Muscle of back (tissue), 11 donors: Measurements from ENCODE around the gene ZNF582. TPM values are rescaled to one million over a fixed set of nuclear protein-coding genes. Genes with fewer than 3 reads are reported as not detected.
A peak's percentile ranks its signal among the peaks of the same experiment; 100 is the strongest.
"Not testable (repeated sequence)": the region's sequence is repeated elsewhere in the genome, so short reads cannot be mapped to it uniquely, and the experiment has no call there.

Experiments used
- DNase-seq, 3 donors: peaks; one replicate each; pipeline versions ENCODE4 v3.0.0 to v3.0.0-alpha.2; 2013
- polyA plus RNA-seq, 10 donors: library from polyadenylated mRNA; unstranded; fragments of 120-200 nt; gene quantifications; one replicate each; pipeline ENCODE4 v1.2.1, GENCODE V29; 2013; ENCODE audit not compliant: insufficient read length in 10 of 10

Gene ZNF582
- polyA plus RNA-seq, 10 donors = 3.6 to 6.5 (median 5.2) TPM

- no peak for DNase-seq
Measured at GRCh38 chr19:56356944-56357343, 36.4 kb downstream of the ZNF582 start.

GRCh38 chr19:56355517-56355916 is 37.8 kb downstream of the ZNF582 start:
- DNase-seq = no peak

DNA sequence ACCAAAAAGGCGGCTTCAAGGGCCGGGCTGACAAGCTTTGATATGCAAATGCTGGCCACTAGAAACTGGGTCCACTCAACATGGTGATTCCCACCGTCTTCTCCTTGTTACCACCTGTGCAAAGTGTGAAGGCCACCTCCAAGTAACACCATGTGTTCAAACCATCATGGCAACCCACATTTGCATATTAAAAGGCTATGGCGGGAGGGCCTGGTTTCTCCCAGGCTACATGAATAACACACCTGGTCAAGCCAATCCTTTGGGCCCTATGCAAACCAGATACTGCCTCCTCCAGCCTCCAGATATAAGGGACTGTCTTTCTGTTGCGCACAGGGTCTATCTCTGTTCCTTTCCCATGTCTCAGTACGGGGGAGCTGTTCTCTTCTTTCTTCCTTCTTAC is 42.1 kb downstream of the ZNF582 start:
- no peak for DNase-seq

DNA sequence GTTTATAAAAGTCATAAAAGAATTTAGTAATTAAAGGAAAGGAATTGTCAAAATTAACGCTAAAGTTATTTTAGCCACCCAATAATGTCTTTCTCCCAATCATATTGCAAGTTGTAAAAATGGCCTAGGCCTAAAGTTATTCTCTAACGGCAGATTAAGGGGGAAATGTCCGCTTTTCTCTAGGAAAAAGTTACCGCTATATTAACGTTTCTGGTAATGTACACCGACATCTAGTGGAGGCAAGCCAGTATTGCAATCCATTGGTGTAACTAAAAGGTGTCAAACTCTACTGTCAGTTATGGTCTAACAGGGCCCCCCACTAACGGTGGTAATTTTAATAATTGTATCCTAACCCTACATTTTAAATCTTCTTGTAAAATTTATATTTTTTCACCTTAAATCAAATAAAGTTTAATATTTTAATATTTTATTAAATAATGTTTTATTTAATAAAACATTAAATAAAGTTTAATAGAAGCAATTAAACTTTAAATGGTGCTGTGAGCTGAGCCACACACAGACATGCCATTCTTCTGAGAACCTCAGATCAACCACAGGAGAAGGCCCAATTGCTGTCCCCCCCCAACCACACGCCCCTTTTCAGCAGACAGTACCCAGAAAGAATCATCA is 42.8 kb downstream of the ZNF582 start:
- DNase-seq = peak; percentile 38 to 63 (median 43)

- no peak for DNase-seq
Measured at GRCh38 chr19:56348289-56348877, 45.0 kb downstream of the ZNF582 start.

DNA sequence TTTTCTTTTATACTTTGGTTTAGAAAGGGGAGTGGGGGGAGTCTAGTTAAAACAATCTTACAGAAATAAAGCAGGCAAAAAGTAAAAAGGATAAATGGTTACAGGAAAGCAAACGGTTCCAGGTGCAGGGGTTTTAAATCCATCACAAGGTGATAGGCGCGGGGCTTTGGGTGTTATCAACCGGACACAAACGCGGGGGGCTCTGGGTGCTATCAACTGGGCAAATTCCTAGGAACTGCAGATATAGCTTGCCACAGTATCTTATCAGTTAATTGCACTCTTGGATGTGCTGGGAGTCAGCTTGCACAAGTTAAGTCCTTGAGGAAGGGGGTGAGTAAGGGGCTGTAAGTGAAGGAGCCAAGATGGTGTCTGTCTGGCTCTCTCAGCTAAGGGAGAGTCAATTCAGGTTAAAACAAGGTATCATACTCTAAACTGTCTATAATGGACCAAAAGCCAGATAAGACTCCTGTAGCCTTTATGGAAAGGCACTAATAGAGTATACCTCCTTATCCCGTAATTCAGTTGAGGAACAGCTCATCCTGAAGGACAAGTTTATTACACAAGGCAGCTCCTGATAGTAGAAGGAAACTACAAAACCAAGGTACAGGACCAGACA is 46.1 kb downstream of the ZNF582 start:
- DNase-seq = no peak

- no peak for DNase-seq
Measured at GRCh38 chr19:56341948-56342347, 51.4 kb downstream of the ZNF582 start.

DNA sequence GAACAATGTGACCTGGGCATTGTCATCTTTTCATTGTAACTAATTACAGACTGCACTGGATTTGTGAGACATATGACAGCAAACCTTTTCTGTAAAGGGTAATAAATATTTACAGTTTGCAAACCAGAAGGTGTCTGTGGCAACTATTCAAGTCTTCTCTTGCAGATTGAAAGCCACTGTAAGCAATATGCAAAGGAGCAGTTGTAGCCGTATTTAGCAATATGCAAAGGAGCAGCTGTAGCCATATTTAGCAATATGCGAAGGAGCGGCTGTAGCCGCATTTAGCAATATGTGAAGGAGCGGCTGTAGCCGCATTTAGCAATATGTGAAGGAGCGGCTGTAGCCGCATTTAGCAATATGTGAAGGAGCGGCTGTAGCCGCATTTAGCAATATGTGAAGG is 54.3 kb downstream of the ZNF582 start:
- not testable (repeated sequence) for DNase-seq

DNA sequence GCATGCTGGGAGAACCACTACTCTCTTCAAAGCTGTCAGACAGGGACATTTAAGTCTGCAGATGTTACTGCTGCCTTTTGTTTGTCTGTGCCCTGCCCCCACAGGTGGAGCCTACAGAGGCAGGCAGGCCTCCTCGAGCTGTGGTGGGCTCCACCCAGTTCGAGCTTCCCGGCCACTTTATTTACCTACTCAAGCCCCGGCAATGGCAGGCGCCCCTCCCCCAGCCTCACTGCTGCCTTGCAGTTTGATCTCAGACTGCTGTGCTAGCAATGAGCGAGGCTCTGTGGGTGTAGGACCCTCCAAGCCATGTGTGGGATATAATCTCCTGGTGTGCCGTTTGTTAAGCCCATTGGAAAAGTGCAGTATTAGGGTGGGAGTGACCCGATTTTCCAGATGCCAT is 56.3 kb downstream of the ZNF582 start:
- DNase-seq = not testable (repeated sequence)

DNA sequence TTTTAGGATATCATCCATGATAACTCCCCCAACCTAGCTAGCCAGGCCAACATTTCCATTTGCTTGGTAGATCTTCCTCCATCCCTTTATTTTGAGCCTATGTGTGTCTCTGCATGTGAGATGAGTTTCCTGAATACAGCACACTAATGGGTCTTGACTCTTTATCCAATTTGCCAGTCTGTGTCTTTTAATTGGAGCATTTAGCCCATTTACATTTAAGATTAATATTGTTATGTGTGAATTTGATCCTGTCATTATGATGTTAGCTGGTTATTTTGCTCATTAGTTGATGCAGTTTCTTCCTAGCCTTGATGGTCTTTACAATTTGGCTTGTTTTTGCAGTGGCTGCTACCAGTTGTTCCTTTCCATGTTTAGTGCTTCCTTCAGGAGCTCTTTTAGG is 58.0 kb downstream of the ZNF582 start:
- DNase-seq = not testable (repeated sequence)

- peak in 1 of 3 donors; percentile 12 for DNase-seq
Measured at GRCh38 chr19:56333506-56333905, 59.8 kb downstream of the ZNF582 start.

Other genes with a start within 250 kb of the ZNF582 start
- gene GALP, start 217.5 kb downstream of the ZNF582 start, polyA plus RNA-seq = not detected
- gene ZSCAN5B, start 195.8 kb downstream of the ZNF582 start, polyA plus RNA-seq = not detected
- not detected for gene ZSCAN5C, start 191.3 kb downstream of the ZNF582 start, polyA plus RNA-seq
- gene EDDM13, start 120.8 kb downstream of the ZNF582 start, polyA plus RNA-seq = 1 to 10 TPM in 7 of 10 donors, under 1 TPM in 3; 0.44 to 2.7 (median 1.3) TPM
- gene ZSCAN5A, start 78.7 kb downstream of the ZNF582 start, polyA plus RNA-seq = 1 to 10 TPM; 5.1 to 9.2 (median 7.0) TPM
- 10 to 100 TPM in 1 of 10 donors, 1 to 10 TPM in 9; 6.2 to 10.5 (median 7.3) TPM for gene ZNF583, start 10.8 kb upstream of the ZNF582 start, polyA plus RNA-seq
- gene ZNF667, start 83.8 kb upstream of the ZNF582 start, polyA plus RNA-seq = 10 to 100 TPM in 6 of 10 donors, 1 to 10 TPM in 4; 6.6 to 16.7 (median 11.1) TPM
- 10 to 100 TPM in 7 of 10 donors, 1 to 10 TPM in 3; 8.0 to 23.6 (median 13.0) TPM for gene ZNF471, start 114.3 kb upstream of the ZNF582 start, polyA plus RNA-seq
- gene ZFP28, start 145.4 kb upstream of the ZNF582 start, polyA plus RNA-seq = 10 to 100 TPM in 5 of 10 donors, 1 to 10 TPM in 5; 7.4 to 13.5 (median 10.6) TPM
- 1 to 10 TPM; 3.0 to 6.9 (median 5.1) TPM for gene ZNF470, start 173.9 kb upstream of the ZNF582 start, polyA plus RNA-seq
- 1 to 10 TPM; 6.3 to 8.3 (median 7.2) TPM for gene ZNF71, start 201.8 kb upstream of the ZNF582 start, polyA plus RNA-seq
- 1 to 10 TPM in 9 of 10 donors, under 1 TPM in 1; 0.82 to 2.7 (median 1.4) TPM for gene SMIM17, start 249.6 kb upstream of the ZNF582 start, polyA plus RNA-seq